COR-L47 (cell line): ENCODE results near the gene UPP1.
"Not testable (repeated sequence)": the region's sequence is repeated elsewhere in the genome, so short reads cannot be mapped to it uniquely, and the experiment has no call there.

Source experiments
- DNase-seq: peaks from one replicate; lab custom pipeline; 2025; lab: John Stamatoyannopoulos, UW

The UPP1 gene

DNA sequence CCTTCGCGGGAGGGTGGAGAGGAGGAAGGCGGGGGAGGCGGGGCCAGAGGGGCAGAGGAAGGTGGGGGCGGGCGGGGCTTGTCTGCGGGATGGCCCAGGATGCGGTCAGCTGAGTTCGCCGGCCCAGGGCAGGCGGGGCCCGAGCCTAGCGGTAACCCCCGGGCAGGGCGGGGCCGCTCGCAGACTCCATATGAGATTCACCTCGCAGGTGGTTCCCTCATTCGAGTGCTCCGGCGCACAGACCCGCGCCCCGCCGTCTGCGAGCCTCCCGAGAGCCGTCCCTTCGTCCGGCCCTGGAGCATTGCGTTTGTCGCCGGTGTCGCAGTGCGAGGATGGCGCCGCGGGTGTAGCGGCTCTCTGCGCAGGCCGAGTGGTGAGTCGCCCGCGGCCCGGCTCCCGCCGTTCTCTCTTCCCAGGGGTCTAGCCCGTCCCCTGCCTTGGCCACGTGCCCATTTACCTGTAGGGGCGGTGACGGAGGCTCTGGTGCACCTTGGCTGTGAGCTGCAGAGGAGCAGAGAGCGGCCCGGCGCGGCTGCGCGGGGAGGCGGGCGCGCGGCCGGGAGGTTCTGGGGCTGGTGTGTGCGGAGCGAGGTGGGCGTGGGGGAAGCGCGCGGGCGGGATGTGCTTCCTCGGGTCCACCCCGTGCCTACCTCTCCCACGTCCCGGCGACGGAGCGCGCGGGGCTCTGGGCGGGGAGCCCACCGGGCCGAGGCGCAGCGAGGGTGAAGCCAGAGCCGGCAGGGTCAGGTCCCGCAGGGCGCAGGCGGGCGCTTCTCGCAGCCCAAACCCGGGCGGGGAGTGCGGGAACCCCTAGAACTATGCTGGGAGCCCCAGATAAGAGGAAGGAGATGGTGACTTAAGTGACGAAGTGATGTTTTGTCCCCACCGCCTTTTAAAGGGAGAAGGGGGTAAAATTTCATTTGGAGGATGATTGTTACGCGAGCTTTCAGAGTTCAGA is at the start of gene UPP1:
Gene UPP1, plus strand, starts transcription at position 220 of the 958 bp plus-strand sequence. CDS start 5,519 bp downstream, outside the sequence.
- DNase-seq = peak; percentile 69

DNA sequence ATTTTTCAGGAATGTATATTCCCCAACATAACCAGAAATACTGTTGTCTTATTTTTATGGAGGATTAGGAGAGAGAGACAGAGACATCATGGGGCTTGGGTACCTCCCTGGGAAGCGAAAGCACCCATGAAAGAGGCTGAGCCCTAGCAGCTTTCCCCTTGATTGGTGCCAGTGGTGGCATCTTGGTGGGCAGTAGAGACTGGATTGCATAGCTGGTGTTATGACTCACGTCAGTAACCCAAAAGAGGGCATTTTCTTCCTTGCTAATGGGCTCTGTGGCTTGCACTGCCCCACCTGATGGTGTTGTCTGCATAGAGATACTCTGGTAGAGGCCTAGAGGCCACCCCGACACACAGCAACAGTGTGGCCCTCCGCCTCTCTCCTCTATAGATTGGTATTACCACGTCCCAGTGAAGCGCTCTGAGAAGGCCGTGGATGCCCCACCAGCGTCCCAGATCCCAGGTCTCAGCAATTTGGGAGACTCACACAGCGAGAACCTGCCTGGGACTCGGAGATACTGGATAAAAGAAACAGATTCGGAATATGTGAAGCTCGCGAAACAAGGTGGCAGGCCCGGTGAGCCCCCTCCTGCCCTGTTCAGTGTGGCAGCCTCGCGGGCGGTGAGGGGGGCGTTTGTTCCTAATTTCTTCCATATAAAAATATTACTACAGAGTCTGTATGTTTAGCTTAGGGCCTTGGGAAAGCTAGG is 48.0 kb upstream of the UPP1 start:
- DNase-seq = no peak

DNA sequence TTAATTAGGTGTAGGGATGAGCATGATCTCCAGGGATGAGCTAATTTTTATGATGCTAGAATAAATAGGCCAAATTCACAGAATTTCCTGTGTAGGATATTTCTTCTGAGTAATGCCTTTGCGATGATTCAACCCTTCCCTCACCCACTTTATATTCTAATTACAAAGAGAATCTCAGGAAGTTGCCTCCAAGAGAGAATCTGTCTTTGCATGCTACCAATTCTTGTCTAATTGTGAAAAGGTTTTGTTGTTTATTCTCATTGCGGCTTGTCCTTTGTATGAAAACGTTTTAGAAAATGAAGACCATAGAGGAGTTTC is 47.5 kb upstream of the UPP1 start:
- no peak for DNase-seq

DNA sequence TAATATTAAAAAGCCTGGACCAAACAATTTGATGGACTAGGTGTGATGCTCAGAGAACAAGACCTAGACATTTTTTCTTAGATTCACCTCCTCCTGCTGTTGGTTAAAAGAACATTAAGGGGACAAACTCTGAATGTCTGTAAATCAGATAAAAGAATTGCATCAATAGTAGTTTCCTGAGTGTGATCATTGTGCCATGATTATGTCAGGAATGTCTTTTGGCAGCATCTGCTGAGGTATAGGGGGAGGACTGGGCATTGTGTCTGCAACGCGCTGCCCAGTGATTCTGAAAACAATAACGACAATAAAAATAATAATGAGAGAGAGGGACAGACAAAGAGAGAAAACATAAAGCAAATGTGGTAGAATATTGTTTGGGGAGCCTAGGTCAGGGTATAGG is 46.8 kb upstream of the UPP1 start:
- DNase-seq = no peak

DNA sequence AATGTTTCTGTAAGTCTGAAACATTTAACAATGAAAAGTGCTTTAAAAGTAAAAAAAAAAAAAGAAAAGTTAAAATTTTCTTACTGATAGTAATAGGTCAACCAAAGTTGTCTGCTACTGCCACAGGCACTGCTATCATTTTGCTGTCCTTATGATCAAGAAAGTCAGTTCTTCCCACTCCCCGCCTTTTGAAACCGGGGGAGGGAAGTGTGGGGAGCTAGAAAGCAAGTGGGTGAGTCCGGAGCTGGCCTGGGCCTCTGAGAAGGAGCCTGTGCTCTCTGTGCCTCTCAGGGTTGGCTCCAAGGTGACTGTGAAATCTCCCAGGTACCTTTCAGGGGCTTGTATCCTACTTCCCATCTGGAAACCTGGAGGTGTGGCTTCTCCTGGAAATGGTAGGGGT is 46.4 kb upstream of the UPP1 start:
- DNase-seq = no peak

DNA sequence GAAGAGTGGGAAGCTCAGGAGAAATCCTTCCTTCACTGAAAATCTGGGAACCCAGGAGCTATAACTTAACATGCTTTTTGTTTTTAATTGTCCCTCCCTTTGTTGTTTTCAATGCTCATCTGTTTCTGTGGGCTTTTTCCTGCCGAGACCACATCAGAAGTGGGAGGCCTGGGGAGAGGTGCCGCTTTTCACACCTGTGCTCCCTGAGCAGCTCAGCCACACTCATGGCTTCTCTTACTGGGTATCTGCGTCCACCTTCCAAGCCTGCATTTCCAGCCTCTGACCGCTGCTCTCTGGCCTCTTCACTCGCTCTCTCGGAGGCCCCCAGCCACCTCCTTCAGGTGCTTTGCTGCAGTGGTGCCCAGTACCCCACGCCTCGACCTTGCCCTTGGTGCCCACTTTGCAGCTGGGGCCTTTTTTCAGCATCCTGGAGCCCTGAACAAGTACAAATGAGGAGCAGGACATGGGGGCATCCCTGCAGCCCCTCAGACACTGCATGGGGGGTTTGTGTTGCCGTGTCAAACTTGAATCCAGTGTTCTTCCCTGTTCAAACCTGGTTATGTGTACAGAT is 43.8 kb upstream of the UPP1 start:
- no peak for DNase-seq

DNA sequence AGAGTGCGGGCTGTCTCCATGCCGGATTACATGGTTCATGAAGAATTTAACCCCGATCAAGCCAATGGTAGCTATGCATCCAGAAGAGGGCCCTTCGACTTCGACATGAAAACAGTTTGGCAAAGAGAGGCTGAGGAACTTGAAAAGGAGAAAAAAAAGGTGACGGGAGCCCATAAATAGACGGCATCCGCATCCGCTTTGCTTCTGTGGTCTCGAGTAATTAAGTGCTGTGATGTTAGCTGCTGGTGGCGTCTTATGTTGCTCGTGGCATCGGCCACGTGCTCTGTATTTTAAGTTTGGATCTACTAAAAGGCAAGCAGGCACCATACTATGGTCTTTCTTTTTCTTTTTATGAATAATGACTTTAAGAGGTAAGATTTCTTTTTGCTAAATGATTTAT is 42.6 kb upstream of the UPP1 start:
- DNase-seq = no peak

DNA sequence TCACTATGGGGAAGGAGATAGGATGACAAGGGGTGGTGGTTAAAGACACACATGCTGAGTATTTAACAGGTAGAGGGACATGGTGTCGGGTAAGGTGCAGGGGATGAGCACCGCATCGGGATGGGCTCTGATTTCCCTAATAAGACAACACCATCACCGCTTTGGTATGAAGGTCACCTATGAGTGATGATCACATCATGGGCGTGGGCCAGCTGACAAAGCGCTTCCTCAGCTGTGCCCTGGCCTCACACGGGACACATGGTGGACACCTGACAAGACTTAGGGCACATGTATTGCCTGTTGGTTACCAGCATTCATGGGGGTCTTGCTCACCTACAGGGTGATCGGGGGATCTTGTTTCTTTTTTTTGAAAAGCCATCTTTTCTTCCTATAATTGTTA is 41.0 kb upstream of the UPP1 start:
- DNase-seq = no peak

DNA sequence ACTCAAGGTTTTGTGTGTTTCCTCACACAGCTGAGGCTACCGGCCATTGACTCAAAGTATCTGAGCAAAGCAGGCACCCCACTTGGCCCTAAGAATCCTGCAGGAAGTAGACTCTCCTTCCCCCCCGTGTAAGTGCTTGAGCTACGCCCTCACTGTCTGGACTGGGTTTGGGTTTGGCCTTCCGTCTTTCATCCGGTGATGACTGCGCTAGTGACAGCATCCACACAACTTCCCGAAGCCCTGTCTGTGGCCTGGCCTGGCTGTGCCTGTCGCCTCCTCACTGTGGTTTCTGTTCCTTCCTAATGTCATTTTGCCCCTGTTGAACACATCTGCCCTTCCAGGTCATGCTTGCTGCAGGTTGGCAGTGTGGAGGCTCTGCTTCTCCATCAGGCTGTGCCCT is 39.2 kb upstream of the UPP1 start:
- DNase-seq = no peak

DNA sequence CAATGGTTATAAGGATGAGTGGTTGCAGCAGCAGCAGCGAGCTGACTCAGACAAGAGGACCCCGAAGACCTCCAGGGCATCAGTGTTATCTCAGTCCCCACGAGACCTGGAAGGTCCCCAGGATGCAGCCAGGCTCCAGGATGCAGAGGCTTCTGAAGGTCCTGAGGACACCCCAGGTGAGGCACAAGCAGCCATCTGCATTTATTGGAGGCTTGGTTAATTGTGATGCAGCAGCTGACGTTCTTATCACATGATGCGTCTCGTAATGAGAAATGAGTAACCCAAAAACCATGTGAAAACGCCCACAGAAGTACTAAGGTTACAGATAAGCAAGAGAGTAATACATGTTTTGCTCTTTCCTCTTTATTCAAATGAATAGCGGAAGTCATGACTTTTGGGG is 36.3 kb upstream of the UPP1 start:
- no peak for DNase-seq

DNA sequence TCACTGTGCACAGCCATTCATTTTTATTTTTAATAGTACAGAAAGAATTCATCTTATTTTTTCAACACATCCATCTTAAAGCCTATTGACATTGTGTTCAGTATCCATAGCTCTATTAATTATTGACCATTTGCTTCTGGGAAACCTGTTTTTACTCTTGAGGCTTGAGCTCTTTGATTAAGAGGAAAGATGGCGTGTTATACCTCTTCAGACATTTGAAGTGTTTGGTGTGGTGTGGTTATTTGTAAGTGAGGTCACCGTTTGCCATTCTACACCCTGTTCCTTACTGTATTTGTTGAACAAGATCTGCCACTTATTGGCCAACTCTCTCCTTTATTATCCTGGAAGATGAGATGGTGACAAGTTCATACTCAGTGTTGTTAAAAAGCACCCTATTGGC is 35.3 kb upstream of the UPP1 start:
- no peak for DNase-seq

DNA sequence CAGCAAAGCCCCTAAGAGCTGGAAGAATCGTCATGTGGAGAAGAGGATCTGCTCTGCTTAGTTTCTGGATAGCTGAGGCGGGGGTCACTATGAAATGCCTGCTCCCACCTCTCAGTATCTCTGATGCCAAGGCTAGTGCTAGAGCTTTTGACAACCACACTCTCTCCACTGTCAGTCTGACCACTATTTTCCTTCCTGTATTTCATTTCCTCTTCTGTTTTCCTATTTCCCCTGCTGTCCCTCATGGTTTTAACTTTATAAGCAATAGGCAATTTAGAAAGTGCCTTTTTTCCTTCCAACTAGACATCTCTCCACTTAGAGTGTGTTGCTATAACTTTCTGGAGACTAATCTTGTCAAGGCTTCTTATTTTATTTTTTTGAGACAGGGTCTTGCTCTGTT is 30.1 kb upstream of the UPP1 start:
- DNase-seq = no peak

DNA sequence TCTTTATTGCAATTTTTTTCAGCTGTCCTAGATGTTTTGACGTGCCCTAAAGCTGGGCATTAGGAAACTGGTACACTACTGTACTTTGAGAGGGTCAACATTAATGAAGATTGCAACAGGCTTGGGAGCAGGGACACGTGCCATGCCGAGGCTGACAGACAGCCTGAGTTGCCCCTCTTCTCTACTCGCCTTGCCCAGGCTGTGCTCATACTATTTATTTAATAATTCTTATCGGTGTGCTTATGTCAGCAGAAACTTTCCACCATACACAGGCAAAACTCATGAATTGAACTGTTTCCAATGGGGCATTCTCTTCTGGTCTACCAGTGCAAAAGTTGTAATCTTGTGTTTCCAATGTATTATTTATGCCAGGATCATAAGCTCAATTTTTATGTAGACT is 29.4 kb upstream of the UPP1 start:
- no peak for DNase-seq

DNA sequence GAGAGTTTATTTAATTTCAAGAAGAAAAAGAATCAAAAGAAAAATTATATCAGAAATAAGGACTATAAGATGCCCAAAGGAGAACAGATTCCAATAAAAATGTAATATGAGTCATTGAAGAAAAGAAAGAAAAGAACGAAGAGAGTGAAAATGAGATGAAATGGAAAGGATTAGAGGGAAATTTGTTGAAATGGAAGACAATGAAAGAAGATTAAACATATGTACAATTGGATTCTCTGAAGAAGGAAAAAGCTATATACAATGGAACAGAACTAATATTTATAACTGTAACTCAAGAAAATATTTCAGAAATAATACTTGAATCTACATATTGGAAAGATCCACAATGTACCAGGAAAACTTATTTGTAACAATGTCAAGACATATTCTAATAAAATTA is 25.1 kb upstream of the UPP1 start:
- DNase-seq = no peak

DNA sequence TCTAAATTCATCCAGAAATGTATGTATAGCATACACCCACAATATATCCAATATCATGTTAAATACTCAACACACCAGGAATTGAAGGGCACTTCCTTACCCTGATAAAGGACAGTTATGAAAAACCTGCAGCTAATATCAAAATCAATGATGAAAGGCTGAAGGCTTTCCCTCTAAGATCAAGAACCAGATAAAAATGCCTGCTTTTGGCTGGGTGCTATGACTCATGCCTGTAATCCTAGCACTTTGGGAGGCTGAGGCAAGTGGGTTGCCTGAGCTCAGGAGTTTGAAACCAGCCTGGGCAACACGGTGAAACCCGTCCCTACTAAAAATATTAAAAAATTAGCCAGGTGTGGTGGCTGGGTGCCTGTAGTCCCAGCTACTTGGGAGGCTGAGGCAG is 21.6 kb upstream of the UPP1 start:
- no peak for DNase-seq

DNA sequence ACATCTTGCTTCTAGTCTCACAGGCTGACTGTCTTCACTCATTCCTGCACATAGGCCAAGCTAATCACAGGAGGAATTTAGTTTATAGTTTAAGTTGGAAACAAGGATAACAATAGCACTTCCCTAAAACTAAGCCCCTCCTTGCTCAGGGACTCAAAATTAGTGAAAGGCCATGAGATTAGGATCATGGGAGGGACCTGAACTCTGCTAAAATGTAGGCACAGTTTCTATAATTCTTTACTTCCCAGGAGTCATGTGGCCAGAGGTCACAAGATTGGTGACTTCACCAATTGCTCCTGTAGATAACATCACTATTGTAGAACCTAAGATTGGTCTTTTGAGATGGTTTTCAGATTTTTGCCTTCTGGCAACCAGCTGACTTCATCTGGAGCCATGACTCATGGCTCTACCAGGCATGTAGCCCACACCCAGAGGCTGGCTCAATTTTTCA is 14.8 kb upstream of the UPP1 start:
- DNase-seq = no peak

DNA sequence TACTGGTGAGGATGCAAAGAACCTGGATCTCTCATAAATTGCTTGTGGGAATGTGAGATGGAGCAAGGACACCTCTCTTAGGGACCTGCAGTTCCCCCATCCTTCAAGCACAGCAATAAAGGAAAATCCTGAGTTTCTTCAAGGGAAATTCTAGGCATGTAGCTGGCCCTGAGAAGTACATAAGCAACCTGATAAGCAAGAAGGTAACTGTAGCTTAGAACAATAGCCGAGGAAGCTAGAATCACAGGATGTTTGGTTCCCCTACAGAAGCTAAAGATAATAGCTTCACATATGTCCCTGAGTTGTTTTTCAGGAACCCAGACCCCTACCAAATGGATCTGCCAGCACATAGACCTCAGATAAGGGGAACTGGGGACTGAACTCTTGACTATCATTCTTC is 11.6 kb upstream of the UPP1 start:
- DNase-seq = no peak

DNA sequence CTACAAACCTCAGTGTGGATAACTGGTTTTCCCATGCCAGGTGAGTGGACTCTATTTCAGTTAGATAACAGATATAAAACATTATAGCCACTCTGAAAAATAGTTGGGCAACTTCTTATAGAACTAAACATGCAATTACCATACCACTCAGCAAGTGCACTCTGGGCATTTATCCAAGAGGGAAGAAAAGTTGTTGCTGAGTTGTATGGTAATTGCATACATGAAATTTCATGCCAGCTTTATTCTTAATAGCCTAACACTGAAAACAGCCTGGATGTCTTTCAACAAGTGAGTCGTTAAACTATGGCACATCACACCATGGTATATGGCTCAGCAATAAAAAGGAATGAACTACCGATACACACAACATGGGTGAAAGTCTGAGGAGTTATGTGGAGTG is 10.6 kb upstream of the UPP1 start:
- peak; percentile 18 for DNase-seq

DNA sequence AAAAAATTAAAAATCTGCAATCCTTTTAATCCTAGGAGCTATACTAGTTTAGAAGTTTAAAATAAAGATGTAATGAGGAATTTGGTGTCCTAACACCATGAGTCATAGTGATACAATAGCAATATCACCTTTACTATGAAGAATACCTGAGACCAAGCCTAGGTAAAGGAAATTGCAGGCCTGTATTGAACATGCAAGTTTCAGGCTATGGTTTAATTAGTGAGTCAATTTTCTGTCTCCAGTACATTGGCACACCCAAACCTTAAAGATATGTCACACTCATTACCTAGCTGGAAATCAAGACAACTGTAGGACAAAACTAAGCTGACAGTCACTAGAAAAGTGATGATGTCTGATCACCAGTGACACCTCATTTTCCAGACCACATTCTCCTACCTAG is 6.7 kb upstream of the UPP1 start:
- DNase-seq = not testable (repeated sequence)

DNA sequence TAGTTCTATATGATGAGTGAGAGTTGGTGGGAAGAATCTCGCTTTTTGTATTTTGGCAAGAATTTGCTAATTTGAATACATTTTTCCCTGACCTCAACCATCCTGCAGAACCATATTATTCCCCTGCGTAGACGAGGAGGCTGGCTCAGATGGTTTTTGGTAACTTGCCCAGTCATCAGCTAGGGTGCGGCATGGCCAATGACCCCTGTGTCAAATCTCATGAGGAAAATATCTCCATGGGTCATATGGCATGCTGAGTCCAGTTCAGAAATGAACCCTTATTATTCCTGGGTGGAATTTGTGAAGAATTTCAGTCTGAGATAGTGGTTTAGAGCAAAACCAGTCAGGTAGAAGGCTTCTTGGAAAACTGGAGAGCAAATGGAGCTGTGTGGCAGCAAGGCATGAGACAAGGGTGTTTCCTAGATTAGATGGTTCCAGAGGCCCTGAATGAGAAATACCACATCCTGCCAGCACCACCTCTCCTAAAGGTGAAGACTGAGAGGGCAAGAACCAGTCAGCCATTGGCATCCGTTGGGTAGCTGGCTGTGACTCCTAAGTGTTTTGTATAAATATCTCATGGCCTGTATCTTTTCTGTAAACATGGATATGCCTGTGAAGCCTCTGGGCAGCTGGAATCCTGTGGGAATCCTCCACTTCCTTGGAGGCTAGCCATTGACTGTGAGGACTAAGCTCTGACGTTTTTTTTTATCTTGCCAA is 5.8 kb upstream of the UPP1 start:
- no peak for DNase-seq

DNA sequence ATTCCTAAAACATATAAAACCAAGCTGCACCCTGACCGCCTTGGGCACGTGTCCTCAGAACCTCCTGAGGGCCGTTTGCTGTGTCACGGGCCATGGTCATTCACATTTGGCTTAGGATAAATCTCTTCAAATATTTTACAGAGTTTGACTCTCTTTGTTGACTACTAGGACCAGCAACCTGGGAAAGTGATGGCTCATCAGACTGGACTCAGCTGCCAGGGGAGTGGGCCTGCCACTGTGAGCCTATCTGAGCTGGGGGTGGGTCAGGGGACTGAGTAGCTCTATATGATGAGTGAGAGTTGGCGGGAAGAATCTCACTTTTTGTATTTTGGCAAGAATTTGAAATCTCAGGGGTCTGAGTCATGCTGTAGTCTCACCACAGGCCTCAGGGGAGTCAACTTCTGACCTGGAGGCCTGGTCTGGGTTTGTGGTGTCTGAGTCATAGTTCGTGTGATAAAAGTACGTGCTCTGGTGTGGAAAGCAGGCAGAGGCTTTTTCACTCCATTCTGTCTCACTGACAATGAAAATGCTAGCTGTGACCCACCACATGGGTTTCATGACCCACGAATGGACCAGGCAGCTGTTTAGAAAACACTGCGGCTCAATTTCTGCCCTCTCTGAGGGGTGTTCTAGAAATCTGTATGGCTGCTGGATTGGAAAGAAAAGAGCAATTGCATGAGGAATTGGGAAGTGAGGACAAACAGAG is 4.2 kb upstream of the UPP1 start:
- no peak for DNase-seq

DNA sequence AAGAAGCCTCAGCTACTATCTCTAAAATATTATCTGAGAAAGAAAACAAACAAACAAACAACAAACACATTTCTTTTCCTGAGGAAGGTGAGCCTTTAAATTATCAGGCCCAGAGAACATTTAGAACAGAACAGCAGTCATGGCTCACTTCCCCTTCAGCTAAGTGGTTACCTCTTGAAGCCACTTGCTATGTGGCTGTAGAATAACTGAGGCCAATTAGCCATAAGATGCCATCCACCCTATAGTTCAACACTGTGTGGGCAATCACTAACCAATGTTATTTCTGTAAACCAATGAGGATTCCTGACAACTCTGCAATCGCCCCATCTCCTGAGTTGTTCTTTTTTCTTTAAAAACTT is 3.7 kb upstream of the UPP1 start:
- DNase-seq = no peak
